ENCODE data around the gene ANKK1.

ANKK1 gene

DNA sequence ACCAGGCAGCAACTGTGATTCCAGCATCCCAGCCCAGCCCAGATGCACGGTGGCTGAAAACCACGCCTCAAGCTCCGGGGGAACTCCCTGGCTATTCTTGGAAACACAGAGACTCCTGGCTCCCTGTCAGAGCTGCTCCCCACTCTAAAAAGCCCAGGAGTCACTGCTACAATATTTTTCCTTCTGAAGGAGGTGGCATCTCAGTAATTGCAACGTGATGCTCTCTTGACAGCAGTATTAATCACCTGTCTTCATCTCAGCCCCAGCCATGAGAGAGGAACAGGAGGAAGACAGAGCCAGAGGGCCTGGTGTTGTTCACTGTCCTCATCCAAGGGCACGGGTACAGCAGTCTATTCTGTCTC, 60.7 kb downstream of the ANKK1 start:
- in situ Hi-C loops (cut with MboI; ENCODE audit: low pct_unique_long_range_greater_than_20kb, low sequenced_read_pairs, unreplicated experiment), result no loop called here
- no peak for DNase-seq (ENCODE audit: low spot score)
- TF ChIP-seq, protein P1, sequence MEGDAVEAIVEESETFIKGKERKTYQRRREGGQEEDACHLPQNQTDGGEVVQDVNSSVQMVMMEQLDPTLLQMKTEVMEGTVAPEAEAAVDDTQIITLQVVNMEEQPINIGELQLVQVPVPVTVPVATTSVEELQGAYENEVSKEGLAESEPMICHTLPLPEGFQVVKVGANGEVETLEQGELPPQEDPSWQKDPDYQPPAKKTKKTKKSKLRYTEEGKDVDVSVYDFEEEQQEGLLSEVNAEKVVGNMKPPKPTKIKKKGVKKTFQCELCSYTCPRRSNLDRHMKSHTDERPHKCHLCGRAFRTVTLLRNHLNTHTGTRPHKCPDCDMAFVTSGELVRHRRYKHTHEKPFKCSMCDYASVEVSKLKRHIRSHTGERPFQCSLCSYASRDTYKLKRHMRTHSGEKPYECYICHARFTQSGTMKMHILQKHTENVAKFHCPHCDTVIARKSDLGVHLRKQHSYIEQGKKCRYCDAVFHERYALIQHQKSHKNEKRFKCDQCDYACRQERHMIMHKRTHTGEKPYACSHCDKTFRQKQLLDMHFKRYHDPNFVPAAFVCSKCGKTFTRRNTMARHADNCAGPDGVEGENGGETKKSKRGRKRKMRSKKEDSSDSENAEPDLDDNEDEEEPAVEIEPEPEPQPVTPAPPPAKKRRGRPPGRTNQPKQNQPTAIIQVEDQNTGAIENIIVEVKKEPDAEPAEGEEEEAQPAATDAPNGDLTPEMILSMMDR (IDR thresholded peaks at IDR 0.05; ENCODE audit: extremely low read depth, insufficient read depth, missing control alignments), result no peak

DNA sequence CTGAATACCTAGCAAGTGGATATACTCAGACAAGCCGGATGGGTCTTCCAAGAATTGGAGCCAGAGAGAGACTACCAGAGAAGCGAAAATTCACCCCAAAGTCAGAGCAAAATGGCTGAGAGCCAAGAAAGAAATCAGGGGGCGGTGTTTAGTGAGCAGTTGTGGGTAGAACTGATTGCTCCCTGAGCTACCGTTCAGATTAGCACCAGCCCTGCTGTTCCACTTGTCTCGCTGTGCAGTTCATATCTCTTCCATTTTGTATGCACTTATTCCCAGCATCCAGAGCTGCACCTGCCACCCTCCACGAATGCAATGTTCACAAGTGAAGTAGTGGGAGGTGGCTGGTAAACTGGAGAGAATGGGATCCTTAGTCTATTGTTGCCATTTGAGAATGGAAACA, 62.2 kb downstream of the ANKK1 start:
- in situ Hi-C loops (cut with MboI; ENCODE audit: low pct_unique_long_range_greater_than_20kb, low sequenced_read_pairs, unreplicated experiment), result no loop called here

More for the DNA sequence above, 62.2 kb downstream of the ANKK1 start:
- TF ChIP-seq, protein P1 (IDR thresholded peaks at IDR 0.05; ENCODE audit: extremely low read depth, insufficient read depth, missing control alignments), result no peak
- no peak for DNase-seq (ENCODE audit: low spot score)
